ENCODE results near the gene CFAP20DC.

- no peak for TF ChIP-seq CTCF (IDR thresholded peaks at IDR 0.05; ENCODE audit: control extremely low read depth in 1 of 3, insufficient read depth in 1 of 3, low read depth in 1 of 3, low read length in 3 of 3)
- no peak for TF ChIP-seq POLR2AphosphoS5 (IDR thresholded peaks at IDR 0.05; ENCODE audit: low read depth, low read length)
- TF ChIP-seq TCF12 (IDR thresholded peaks at IDR 0.05; ENCODE audit: low read depth, low read length) = no peak
- TF ChIP-seq EZH2 (IDR thresholded peaks at IDR 0.05; ENCODE audit: low read depth, low read length, severe bottlenecking) = no peak
- no peak for TF ChIP-seq TAF1 (IDR thresholded peaks at IDR 0.05; ENCODE audit: low read depth, low read length)
- TF ChIP-seq RAD21 (IDR thresholded peaks at IDR 0.05 in 1 of 2, conservative IDR thresholded peaks at IDR 0.05 in 1 of 2; ENCODE audit: low read depth in 2 of 2, low read length in 2 of 2) = no peak
- no peak for TF ChIP-seq SIX5 (IDR thresholded peaks at IDR 0.05; ENCODE audit: low read depth, low read length)
- no peak for TF ChIP-seq JUND (IDR thresholded peaks at IDR 0.05; ENCODE audit: low read length)
- no peak for TF ChIP-seq POLR2A (IDR thresholded peaks at IDR 0.05; ENCODE audit: control extremely low read depth in 1 of 2, low read depth in 2 of 2, low read length in 2 of 2)
- TF ChIP-seq, protein P1, sequence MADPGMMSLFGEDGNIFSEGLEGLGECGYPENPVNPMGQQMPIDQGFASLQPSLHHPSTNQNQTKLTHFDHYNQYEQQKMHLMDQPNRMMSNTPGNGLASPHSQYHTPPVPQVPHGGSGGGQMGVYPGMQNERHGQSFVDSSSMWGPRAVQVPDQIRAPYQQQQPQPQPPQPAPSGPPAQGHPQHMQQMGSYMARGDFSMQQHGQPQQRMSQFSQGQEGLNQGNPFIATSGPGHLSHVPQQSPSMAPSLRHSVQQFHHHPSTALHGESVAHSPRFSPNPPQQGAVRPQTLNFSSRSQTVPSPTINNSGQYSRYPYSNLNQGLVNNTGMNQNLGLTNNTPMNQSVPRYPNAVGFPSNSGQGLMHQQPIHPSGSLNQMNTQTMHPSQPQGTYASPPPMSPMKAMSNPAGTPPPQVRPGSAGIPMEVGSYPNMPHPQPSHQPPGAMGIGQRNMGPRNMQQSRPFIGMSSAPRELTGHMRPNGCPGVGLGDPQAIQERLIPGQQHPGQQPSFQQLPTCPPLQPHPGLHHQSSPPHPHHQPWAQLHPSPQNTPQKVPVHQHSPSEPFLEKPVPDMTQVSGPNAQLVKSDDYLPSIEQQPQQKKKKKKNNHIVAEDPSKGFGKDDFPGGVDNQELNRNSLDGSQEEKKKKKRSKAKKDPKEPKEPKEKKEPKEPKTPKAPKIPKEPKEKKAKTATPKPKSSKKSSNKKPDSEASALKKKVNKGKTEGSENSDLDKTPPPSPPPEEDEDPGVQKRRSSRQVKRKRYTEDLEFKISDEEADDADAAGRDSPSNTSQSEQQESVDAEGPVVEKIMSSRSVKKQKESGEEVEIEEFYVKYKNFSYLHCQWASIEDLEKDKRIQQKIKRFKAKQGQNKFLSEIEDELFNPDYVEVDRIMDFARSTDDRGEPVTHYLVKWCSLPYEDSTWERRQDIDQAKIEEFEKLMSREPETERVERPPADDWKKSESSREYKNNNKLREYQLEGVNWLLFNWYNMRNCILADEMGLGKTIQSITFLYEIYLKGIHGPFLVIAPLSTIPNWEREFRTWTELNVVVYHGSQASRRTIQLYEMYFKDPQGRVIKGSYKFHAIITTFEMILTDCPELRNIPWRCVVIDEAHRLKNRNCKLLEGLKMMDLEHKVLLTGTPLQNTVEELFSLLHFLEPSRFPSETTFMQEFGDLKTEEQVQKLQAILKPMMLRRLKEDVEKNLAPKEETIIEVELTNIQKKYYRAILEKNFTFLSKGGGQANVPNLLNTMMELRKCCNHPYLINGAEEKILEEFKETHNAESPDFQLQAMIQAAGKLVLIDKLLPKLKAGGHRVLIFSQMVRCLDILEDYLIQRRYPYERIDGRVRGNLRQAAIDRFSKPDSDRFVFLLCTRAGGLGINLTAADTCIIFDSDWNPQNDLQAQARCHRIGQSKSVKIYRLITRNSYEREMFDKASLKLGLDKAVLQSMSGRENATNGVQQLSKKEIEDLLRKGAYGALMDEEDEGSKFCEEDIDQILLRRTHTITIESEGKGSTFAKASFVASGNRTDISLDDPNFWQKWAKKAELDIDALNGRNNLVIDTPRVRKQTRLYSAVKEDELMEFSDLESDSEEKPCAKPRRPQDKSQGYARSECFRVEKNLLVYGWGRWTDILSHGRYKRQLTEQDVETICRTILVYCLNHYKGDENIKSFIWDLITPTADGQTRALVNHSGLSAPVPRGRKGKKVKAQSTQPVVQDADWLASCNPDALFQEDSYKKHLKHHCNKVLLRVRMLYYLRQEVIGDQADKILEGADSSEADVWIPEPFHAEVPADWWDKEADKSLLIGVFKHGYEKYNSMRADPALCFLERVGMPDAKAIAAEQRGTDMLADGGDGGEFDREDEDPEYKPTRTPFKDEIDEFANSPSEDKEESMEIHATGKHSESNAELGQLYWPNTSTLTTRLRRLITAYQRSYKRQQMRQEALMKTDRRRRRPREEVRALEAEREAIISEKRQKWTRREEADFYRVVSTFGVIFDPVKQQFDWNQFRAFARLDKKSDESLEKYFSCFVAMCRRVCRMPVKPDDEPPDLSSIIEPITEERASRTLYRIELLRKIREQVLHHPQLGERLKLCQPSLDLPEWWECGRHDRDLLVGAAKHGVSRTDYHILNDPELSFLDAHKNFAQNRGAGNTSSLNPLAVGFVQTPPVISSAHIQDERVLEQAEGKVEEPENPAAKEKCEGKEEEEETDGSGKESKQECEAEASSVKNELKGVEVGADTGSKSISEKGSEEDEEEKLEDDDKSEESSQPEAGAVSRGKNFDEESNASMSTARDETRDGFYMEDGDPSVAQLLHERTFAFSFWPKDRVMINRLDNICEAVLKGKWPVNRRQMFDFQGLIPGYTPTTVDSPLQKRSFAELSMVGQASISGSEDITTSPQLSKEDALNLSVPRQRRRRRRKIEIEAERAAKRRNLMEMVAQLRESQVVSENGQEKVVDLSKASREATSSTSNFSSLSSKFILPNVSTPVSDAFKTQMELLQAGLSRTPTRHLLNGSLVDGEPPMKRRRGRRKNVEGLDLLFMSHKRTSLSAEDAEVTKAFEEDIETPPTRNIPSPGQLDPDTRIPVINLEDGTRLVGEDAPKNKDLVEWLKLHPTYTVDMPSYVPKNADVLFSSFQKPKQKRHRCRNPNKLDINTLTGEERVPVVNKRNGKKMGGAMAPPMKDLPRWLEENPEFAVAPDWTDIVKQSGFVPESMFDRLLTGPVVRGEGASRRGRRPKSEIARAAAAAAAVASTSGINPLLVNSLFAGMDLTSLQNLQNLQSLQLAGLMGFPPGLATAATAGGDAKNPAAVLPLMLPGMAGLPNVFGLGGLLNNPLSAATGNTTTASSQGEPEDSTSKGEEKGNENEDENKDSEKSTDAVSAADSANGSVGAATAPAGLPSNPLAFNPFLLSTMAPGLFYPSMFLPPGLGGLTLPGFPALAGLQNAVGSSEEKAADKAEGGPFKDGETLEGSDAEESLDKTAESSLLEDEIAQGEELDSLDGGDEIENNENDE (IDR thresholded peaks at IDR 0.05; ENCODE audit: insufficient replicate concordance, low read length) = no peak
- no peak for TF ChIP-seq CHD1 (IDR thresholded peaks at IDR 0.05; ENCODE audit: low read depth, low read length)
- no peak for TF ChIP-seq RFX5 (IDR thresholded peaks at IDR 0.05; ENCODE audit: borderline replicate concordance, low read depth, low read length)
- TF ChIP-seq POU5F1 (IDR thresholded peaks at IDR 0.05; ENCODE audit: low read depth, low read length) = no peak
- no peak for TF ChIP-seq SIN3A (conservative IDR thresholded peaks at IDR 0.05 in 1 of 2, IDR thresholded peaks at IDR 0.05 in 1 of 2; ENCODE audit: low read depth in 1 of 2, low read length in 2 of 2)
Observed at GRCh38 chr3:58858126-58858525, 191.7 kb downstream of the CFAP20DC start.

Measured in H1 (cell line).